HG02642 (cell line): Measurements from ENCODE around the gene C8B.

Experiments
- ATAC-seq: cut with Tn5 transposase; IDR thresholded peaks from one replicate; pipeline ENCODE4 v1.9.1; 2021; ENCODE audit warnings: mild to moderate bottlenecking; ENCODE audit not compliant: unreplicated experiment, poor library complexity

Gene C8B

GRCh38 chr1:56965916-56966697 lies at the start of gene C8B:
Gene C8B, minus strand, starts transcription at chr1:56966015. Its CDS starts 67 bp downstream, at chr1:56965948.
- no peak for ATAC-seq

GRCh38 chr1:57015071-57015470 lies 49.3 kb upstream of the C8B start:
- ATAC-seq, result no peak

GRCh38 chr1:57013522-57013921 lies 47.7 kb upstream of the C8B start:
- ATAC-seq, result no peak

GRCh38 chr1:57012315-57012714 lies 46.5 kb upstream of the C8B start:
- ATAC-seq, result no peak

GRCh38 chr1:57010511-57010910 lies 44.7 kb upstream of the C8B start:
- ATAC-seq, result no peak

- ATAC-seq, result no peak
Observed at GRCh38 chr1:57007948-57008347, 42.1 kb upstream of the C8B start.

- no peak for ATAC-seq
Observed at GRCh38 chr1:57007472-57007871, 41.7 kb upstream of the C8B start.

GRCh38 chr1:57003398-57004139 lies 37.8 kb upstream of the C8B start:
- no peak for ATAC-seq

GRCh38 chr1:56995414-56996100 lies 29.7 kb upstream of the C8B start:
- ATAC-seq, result no peak

GRCh38 chr1:56993475-56993874 lies 27.7 kb upstream of the C8B start:
- no peak for ATAC-seq

- ATAC-seq, result no peak
Observed at GRCh38 chr1:56992318-56993125, 26.7 kb upstream of the C8B start.

- ATAC-seq, result no peak
Observed at GRCh38 chr1:56991576-56991975, 25.8 kb upstream of the C8B start.

- no peak for ATAC-seq
Observed at GRCh38 chr1:56986397-56986796, 20.6 kb upstream of the C8B start.

GRCh38 chr1:56985857-56986256 lies 20.0 kb upstream of the C8B start:
- ATAC-seq, result no peak

- ATAC-seq, result no peak
Observed at GRCh38 chr1:56983484-56983883, 17.7 kb upstream of the C8B start.

GRCh38 chr1:56979986-56980755 lies 14.4 kb upstream of the C8B start:
- ATAC-seq, result no peak

- no peak for ATAC-seq
Observed at GRCh38 chr1:56978819-56979218, 13.0 kb upstream of the C8B start.

- no peak for ATAC-seq
Observed at GRCh38 chr1:56977910-56978309, 12.1 kb upstream of the C8B start.

GRCh38 chr1:56975446-56975845 lies 9.6 kb upstream of the C8B start:
- no peak for ATAC-seq
